PC-3 (cell line): ENCODE data around the gene VDAC2. TPM values are rescaled to one million over a fixed set of nuclear protein-coding genes. Genes with fewer than 3 reads are reported as not detected.

ENCODE experiments used
- ATAC-seq: fragments of 200-7000 bp; cut with Tn5 transposase; 2 replicates; pipeline ENCODE4 v1.9.1; 2020; ENCODE audit warnings: mild to moderate bottlenecking, moderate library complexity
- BruUV-seq: library from RNA; stranded (reverse); fragments of 400-500 nt; replicated peaks from 2 replicates; lab custom pipeline; 2021; lab: Mats Ljungman, UMichigan
- CTCF ChIA-PET: fragments of 300-600 bp; sonication (Branson Sonifier 250); formaldehyde crosslinking; loops from one replicate; lab custom pipeline; 2022; ENCODE audit warnings: antibody characterized with exemption; lab: Charles Lee
- POLR2A ChIA-PET: fragments of 300-600 bp; sonication (Branson Sonifier 250); formaldehyde crosslinking; loops from one replicate; lab custom pipeline; 2022; ENCODE audit warnings: antibody characterized with exemption; ENCODE audit not compliant: unreplicated experiment; lab: Charles Lee
- DNase-seq: peaks from one replicate; pipeline ENCODE4 v3.0.0-alpha.2; 2015
- H2AFZ ChIP-seq: fragments of 300-600 bp; sonication (generic); 2 replicates; pipeline ENCODE4 v1.6.0; 2016; ENCODE audit warnings: antibody characterized with exemption, low read length
- H3F3A ChIP-seq: fragments of 300-600 bp; sonication (generic); one replicate; pipeline ENCODE4 v1.6.0; 2017; ENCODE audit warnings: antibody characterized with exemption, low read length, control low read depth, mild to moderate bottlenecking; ENCODE audit not compliant: unreplicated experiment
- H3K27ac ChIP-seq: fragments of 300-600 bp; sonication (generic); 2 replicates; pipeline ENCODE4 v1.5.1; 2016; ENCODE audit warnings: mild to moderate bottlenecking, low read length
- H3K27me3 ChIP-seq: fragments of 300-600 bp; sonication (generic); 2 replicates; pipeline ENCODE4 v1.6.1; 2016; ENCODE audit warnings: low read length, mixed read lengths
- H3K36me3 ChIP-seq: fragments of 300-600 bp; sonication (generic); 2 replicates; pipeline ENCODE4 v1.6.1; 2016; ENCODE audit warnings: low read depth, mixed run types, low read length, mixed read lengths
- H3K4me1 ChIP-seq: fragments of 300-600 bp; sonication (generic); 2 replicates; pipeline ENCODE4 v1.5.1; 2016; ENCODE audit warnings: low read length; ENCODE audit not compliant: insufficient read depth
- H3K4me2 ChIP-seq: fragments of 300-600 bp; sonication (generic); 2 replicates; pipeline ENCODE4 v1.6.0; 2016; ENCODE audit warnings: low read length
- H3K4me3 ChIP-seq: fragments of 300-600 bp; sonication (generic); 2 replicates; pipeline ENCODE4 v1.5.1; 2016; ENCODE audit warnings: mild to moderate bottlenecking, low read length, mixed read lengths
- H3K79me2 ChIP-seq: fragments of 300-600 bp; sonication (generic); 2 replicates; pipeline ENCODE4 v1.6.1; 2017; ENCODE audit warnings: low read length, mixed read lengths
- H3K9ac ChIP-seq: fragments of 300-600 bp; sonication (generic); 2 replicates; pipeline ENCODE4 v1.6.0; 2016; ENCODE audit warnings: mild to moderate bottlenecking, low read length
- H3K9me2 ChIP-seq: fragments of 300-600 bp; sonication (generic); replicated peaks from 2 replicates; pipeline ENCODE4 v1.6.1; 2016; ENCODE audit warnings: mixed run types, low read length, mixed read lengths
- H3K9me3 ChIP-seq: fragments of 300-600 bp; sonication (generic); 2 replicates; pipeline ENCODE4 v1.6.1; 2016; ENCODE audit warnings: low read length, mixed read lengths
- H4K20me1 ChIP-seq: fragments of 300-600 bp; sonication (generic); 2 replicates; pipeline ENCODE4 v1.6.1; 2016; ENCODE audit warnings: low read length, mixed read lengths
- CTCF ChIP-seq: fragments of 300-600 bp; sonication (generic); conservative IDR thresholded peaks from 2 replicates; pipeline ENCODE4 v1.5.1; 2017; ENCODE audit warnings: antibody characterized with exemption, low read depth, mild to moderate bottlenecking, low read length
- EZH2 ChIP-seq: fragments of 300-600 bp; sonication (generic); IDR thresholded peaks from one replicate; pipeline ENCODE4 v1.6.1; 2017; ENCODE audit warnings: antibody characterized with exemption, mild to moderate bottlenecking, low read length; ENCODE audit not compliant: unreplicated experiment
- EZH2phosphoT487 ChIP-seq: fragments of 300-600 bp; sonication (generic); IDR thresholded peaks from 2 replicates; pipeline ENCODE4 v1.6.1; 2018; ENCODE audit warnings: mild to moderate bottlenecking, antibody characterized with exemption, low read length, borderline replicate concordance
- intact Hi-C: fragments of 100-400 bp; cut with micrococcal nuclease; formaldehyde crosslinking; loops from 2 replicates; pipeline ENCODE4 v1.9.0; 2023
- total RNA-seq: library from RNA; depleted of rRNA; stranded (reverse); fragments of >200 nt; gene quantifications from 2 replicates; pipeline ENCODE4 v1.2.3, GENCODE V29; 2014

Gene VDAC2
- total RNA-seq, 1 experiment from 2014 or later = 542 TPM

- Histone ChIP-seq H3K9me3 (no peaks in the 10 kb centered on the region), H3K4me2 (peak overlapping the region; percentile 93), H3F3A (peaks cover 32% of the 10 kb centered on the region), H2AFZ (peak overlapping the region; percentile 62), H3K4me3 (peak overlapping the region; percentile 72), H4K20me1 (peaks cover 26% of the 10 kb centered on the region), H3K36me3 (peaks cover 29% of the 10 kb centered on the region), H3K27ac (peak overlapping the region; percentile 71), H3K27me3 (no peaks in the 10 kb centered on the region), H3K9me2 (no peaks in the 10 kb centered on the region), H3K79me2 (peaks cover 20% of the 10 kb centered on the region), H3K4me1 (peaks cover 42% of the 10 kb centered on the region), H3K9ac (peak overlapping the region; percentile 81)
- ChIA-PET CTCF (interaction anchor here (0.6 to 6.8 kb wide), 16 partner anchors 12 to 131 kb away, joined by 3 to 170 read pairs (median 5); partner anchors contain the start of genes SAMD8 and VDAC2), POLR2A (interaction anchor here (0.5 to 1.3 kb wide), 8 partner anchors 23 to 1104 kb away, joined by 3 to 25 read pairs (median 4); no protein-coding TSS in a partner anchor)
- BruUV-seq = no TSS peak
- intact Hi-C loops = loop anchor here (1.0 to 10.0 kb wide), 6 partner anchors 25 to 408 kb away; partner anchors contain the start of genes KAT6B and VDAC2
- TF ChIP-seq EZH2 (no peak), EZH2phosphoT487 (no peak), CTCF (peak; percentile 58; the same call in 1 of the 2 replicates)
- DNase-seq = peak; percentile 35
- peak; percentile 33 for ATAC-seq
Measured at GRCh38 chr10:75234683-75235374, 24.2 kb downstream of the VDAC2 start.

GRCh38 chr10:75235375-75236177, 25.0 kb downstream of the VDAC2 start, which contains the start of gene COMTD1:
Gene COMTD1 (minus strand): TSS chr10:75235957. CDS start chr10:75235928, 29 bp downstream.
- peak within 1 kb of the TSS; percentile 71 for H3K27ac ChIP-seq
- ChIA-PET POLR2A (interaction anchor here (0.5 to 0.6 kb wide), 4 partner anchors 26 to 955 kb away, joined by 3 read pairs; no protein-coding TSS in a partner anchor), CTCF (interaction anchor here (0.5 to 6.8 kb wide), 32 partner anchors 10 to 992 kb away, joined by 3 to 170 read pairs (median 5); partner anchors contain the start of genes KAT6B, SAMD8 and VDAC2)
- H3K4me3 ChIP-seq = peak within 1 kb of the TSS; percentile 72
- intact Hi-C loops = loop anchor here (1.0 to 10.0 kb wide), 6 partner anchors 47 to 991 kb away; no protein-coding TSS in a partner anchor
- peak within 1 kb of the TSS; percentile 62 for H2AFZ ChIP-seq
- no peaks in the 10 kb centered on the region for H3K27me3 ChIP-seq
- peak; percentile 100 for DNase-seq
- H3K36me3 ChIP-seq = peaks cover 23% of the 10 kb centered on the region
- no peaks in the 10 kb centered on the region for H3K9me3 ChIP-seq
- no peak for TF ChIP-seq EZH2
- TF ChIP-seq EZH2phosphoT487 = no peak
- peak; percentile 100 for TF ChIP-seq CTCF
- no TSS peak for BruUV-seq
- H3K9me2 ChIP-seq = no peaks in the 10 kb centered on the region
- peaks cover 19% of the 10 kb centered on the region for H4K20me1 ChIP-seq
- H3K4me2 ChIP-seq = peak within 1 kb of the TSS; percentile 93
- peaks cover 20% of the 10 kb centered on the region for H3K79me2 ChIP-seq
- H3F3A ChIP-seq = peaks cover 25% of the 10 kb centered on the region
- peak; percentile 59 for ATAC-seq
- peak within 1 kb of the TSS; percentile 81 for H3K9ac ChIP-seq
- H3K4me1 ChIP-seq = peaks cover 42% of the 10 kb centered on the region
